Sciatic nerve (tissue), 2 donors: ENCODE measurements around the gene WDHD1. TPM values are rescaled to one million over a fixed set of nuclear protein-coding genes. Genes with fewer than 3 reads are reported as not detected.
"Not testable (repeated sequence)": the region's sequence is repeated elsewhere in the genome, so short reads cannot be mapped to it uniquely, and the experiment has no call there.

Source experiments
- ATAC-seq: fragments of 200-7000 bp; cut with Tn5 transposase; one replicate; pipeline ENCODE4 v1.9.1; 2020; ENCODE audit warnings: mild to moderate bottlenecking, moderate library complexity
- DNase-seq: peaks from one replicate; pipeline ENCODE4 v3.0.0-alpha.2; 2020; ENCODE audit warnings: low spot score
- intact Hi-C: fragments of 100-400 bp; cut with DNase I; formaldehyde crosslinking; loops from one replicate; pipeline ENCODE4 v1.14.2; 2022
- total RNA-seq: library from RNA; stranded (reverse); fragmentation: NEBNext Ultra II Directional; extraction: Animal tissue kit (Norgen Biotek cat#: 25700); gene quantifications from one replicate; pipeline ENCODE4 v1.2.1, GENCODE V29; 2021
- donor health status: DM: no; HTN: no; CAD: no.
- donor health status: DM: no; HTN: no; CAD: no.

WDHD1 gene
- total RNA-seq, 1 donor from 2014 or later, result 3.1 TPM

DNA sequence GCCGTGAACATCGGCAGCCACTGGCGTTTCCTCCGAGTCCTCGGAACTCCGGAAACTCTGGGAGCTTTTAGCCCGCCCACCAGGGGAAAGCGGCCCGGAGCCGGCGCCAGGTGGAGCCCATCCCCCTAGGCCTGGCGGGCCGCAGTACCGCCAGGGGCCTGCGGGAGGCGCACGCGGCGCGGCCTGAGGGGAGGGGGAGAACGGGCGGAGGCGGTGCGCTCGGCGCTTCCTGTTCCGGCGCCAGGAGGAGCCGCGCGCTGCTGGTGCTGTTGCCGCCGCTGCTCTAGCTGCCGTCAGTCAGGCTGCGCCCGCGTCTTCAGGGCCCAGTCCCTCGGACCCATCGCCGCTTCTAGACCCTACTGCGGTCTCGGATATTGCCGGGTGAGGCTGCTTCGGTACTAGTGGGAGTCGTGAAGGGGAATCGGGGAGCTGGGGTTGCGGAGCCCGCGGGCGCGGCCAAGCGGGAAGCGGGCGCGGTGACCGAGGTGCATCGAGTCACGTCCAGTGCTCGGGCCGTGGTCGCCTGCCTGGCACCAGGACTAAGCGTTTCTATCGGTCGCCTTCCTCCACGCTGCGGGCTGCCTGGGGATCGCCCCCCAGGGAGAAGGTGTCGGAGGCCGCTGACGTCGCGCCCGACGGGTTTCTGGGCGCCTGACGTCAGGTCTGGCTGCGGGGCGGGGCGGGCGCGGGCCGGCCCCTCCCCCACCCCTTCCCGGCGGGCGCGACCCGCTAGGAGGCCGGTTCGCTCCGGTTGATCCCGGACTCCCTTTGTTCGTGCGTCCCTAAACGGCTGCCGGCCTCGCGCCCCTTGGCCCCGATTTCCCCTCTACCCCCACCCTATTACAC, 24.7 kb upstream of the WDHD1 start, which contains the start of gene MAPK1IP1L:
Gene MAPK1IP1L, plus strand, starts transcription at position 225 of the 846 bp plus-strand sequence. CDS start 10,037 bp downstream, outside the sequence.
- ATAC-seq (peak; percentile 97), DNase-seq (peak; percentile 95)
- intact Hi-C loops, result no loop called here

DNA sequence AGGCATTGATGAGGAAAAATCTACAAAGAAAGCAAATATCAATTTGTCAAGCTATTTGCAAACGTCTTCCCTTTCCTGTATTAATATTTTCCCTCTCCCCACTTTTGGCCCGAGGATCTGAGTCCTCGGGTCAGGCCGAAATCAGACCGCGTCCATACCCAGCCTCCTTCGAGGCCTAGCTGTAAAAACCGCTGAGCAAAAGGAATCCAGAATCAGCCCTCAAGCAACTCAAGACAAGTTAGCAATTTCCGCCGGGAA, 24.2 kb upstream of the WDHD1 start:
- DNase-seq, result no peak
- no peak for ATAC-seq
- intact Hi-C loops, result no loop called here

DNA sequence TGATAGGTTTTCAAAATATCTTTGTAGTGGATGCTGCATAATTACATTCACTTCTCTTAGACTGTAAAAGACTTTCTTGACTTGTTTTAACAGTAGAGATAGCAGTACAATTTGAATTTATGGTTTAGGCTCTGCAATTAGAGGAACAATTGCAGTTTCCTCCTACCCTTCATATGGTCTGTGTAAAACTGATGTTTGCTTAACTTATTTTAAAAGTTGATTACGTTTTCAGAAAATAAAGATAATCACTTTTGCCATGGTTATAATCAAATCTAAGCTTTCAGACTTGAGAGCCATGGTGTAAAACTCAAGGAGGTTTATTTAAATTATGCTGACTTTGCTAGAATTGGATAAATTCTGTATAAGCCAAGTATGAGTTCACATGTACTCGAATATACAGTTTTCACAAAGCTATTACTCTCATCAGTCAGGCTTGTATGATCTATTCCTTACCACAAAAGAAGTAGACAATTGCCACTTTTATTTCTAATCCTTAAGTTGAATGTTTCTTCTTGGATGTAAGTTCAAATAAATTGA, 22.1 kb upstream of the WDHD1 start:
- DNase-seq, result no peak
- intact Hi-C loops, result no loop called here
- no peak for ATAC-seq

DNA sequence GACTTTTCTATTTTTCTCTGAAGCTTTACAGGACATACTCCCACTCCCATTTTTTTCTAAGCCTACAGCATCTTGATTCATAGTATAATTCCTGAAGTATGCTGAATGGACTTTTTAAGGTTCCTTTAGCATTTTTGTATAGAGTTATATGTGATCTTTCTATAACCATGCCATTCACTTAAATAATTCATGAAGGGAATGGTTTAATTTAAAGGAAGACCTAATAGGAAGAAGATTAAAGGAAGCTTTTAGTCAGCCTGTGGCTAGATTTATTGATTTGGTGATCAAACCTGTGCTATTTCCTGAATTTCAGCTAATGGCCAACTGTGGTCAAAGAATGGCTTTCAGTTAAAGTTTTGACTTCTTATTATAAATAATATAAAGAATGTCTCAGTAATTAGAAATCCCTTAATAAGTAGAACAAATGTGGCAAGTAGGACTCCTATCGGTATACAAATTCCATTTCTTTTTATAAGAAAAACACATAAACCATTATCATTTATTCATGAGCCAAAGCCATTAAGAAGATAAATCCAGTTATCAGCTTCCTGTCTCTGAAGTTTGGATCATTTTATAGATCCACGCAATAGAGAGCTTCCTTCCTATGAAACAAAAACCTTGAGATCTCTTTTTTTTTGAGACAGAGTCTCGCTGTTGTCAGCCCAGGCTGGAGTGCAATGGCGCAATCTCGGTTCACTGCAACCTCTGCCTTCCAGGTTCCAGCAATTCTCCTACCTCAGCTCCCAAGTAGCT, 20.6 kb upstream of the WDHD1 start:
- DNase-seq, result no peak
- intact Hi-C loops, result no loop called here
- ATAC-seq, result no peak

DNA sequence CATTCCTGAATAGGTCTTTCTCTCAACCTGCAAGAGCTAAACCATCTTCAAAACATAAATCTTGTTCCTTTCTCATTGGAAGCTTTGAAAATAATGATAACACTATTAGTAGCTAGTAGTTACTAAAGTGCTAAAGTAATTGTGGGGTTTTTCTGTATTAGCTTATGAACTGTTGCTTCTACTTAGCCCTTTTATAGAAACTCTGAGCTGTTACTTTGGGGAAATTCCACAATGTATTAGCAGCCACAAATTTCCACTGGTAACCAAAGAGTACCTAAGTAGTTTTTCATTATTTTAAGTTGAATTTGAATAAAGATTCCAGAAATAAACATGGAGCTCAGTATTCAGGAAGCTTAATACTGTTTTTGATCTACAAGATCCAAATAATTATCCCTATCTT, 18.2 kb upstream of the WDHD1 start:
- DNase-seq (no peak), ATAC-seq (no peak)
- intact Hi-C loops, result no loop called here

DNA sequence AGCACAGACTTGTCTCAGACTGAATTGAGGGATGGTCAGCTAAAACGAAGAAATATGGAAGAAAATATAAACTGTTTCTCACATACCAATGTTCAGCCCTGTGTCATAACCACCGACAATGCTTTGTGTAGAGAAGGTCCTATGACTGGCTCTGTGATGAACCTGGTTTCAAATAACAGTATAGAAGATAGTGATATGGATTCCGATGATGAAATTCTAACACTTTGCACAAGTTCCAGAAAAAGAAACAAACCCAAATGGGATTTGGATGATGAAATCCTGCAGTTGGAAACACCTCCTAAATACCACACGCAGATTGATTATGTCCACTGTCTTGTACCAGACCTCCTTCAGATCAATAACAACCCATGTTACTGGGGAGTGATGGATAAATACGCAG, 16.6 kb upstream of the WDHD1 start:
- ATAC-seq (no peak), DNase-seq (no peak)
- intact Hi-C loops, result no loop called here

DNA sequence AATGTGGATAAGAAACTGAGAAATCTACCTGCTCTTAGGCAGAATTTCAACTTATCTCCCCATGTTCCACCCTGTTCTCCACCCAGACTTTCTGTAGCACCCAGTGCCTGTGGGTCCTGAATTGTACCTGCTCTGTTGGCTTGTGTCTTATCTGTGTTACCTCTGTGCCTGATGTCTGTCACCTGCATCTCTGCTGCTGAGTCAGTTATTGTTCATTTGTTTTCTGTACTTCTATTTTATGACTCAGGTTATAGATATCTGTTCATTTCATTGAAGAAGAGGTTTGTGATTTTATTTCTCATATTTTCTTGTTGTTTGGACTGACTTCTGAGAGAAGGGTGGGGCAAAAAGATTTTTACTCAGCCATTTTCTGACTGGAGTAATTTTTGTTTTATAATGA, 11.8 kb upstream of the WDHD1 start:
- intact Hi-C loops, result no loop called here
- DNase-seq (no peak), ATAC-seq (no peak)

DNA sequence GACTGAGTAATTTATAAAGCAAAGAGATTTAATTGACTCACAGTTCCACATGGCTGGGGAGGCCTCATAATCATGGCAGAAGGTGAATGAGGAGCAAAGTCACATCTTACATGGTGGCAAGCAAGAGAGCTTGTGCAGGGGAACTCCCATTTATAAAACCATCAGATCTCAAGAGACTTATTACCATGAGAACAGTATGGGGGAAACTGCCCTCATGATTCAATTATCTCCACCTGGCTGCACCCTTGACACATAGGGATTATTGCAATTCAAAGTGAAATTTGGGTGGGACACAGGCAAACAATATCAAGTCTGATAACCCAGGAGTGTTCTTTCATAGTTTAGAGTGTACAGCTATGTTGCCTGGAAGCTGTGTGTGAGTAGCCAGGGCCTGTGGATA, 11.1 kb upstream of the WDHD1 start:
- ATAC-seq, DNase-seq, intact Hi-C loops: not testable (repeated sequence)

DNA sequence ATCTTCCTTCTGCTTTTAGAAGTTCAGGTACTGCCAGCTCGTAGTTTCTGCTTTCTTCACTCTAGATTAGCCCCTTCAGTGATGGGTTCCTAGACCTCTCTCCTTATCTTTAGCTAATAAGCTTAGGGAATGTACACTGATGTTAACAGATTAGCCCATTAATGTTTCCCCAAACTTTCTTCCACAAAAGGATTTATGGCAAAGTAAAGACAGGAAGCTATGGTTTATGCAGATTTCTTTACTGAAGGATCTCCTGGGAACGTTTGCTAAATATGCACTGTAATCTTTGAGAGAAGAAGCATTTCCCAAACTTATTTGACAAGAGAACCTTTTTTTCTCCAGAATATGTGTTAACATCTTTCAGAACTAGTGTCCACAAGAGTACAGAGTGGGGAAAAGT, 4.3 kb upstream of the WDHD1 start:
- no peak for ATAC-seq
- no peak for DNase-seq
- intact Hi-C loops, result no loop called here

DNA sequence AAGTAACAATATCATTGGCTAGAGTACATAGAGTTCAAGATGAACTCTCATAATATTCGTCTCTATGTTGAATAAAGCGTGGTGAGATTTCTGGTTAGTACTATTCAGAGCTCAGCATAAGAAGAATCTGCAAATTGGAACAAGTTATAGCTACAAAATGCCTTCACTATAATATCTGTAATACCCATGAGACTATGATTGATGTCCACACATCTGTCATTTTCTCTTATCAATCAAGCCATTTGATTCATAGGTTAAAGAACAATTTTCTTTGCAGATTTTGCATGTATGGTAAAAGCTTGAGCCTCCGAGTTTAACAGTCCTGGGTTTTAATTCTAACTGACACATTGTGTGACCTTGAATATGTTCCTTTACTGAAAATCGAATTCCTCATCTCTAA, 1.6 kb upstream of the WDHD1 start:
- no peak for ATAC-seq
- intact Hi-C loops, result no loop called here
- no peak for DNase-seq

DNA sequence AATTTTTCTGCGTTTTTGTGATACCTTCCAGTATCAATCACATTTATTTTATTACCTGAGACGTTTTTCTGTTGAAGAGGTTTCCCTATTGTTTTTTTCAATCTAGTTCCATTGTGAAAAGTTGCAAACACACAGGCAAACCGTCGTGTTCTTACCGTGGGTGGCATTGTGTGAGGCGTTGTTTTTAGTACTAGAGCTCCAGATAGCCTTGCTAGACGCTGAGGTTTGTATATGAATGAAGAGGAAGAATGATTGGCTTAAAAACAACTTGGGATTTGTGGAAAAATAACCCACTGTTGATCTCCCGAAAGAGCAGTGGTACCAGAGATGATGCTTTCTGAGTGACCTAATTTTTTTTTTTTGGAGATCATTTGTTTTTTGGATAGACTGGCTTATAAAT, 1.2 kb upstream of the WDHD1 start:
- no peak for ATAC-seq
- intact Hi-C loops, result no loop called here

DNA sequence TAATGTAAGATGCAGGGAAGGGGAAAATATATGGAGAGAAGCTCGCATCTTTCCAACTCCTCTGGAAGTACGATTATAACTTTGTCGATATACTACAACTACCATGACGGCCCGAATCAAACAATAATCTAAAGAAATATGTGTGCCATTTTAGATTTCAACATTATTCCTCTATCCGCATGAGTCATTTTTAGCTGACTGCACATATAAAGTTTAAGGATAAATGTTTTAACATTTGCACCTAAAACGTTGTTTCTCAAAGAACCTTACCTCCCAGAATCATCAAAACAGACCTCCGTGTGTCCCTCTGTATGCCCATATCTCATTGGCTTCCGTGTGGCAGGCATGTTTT, 482 bp downstream of the WDHD1 start:
- ATAC-seq, result no peak
- intact Hi-C loops, result no loop called here
- DNase-seq, result no peak

More for the DNA sequence above, 1.2 kb upstream of the WDHD1 start:
- DNase-seq, result no peak

DNA sequence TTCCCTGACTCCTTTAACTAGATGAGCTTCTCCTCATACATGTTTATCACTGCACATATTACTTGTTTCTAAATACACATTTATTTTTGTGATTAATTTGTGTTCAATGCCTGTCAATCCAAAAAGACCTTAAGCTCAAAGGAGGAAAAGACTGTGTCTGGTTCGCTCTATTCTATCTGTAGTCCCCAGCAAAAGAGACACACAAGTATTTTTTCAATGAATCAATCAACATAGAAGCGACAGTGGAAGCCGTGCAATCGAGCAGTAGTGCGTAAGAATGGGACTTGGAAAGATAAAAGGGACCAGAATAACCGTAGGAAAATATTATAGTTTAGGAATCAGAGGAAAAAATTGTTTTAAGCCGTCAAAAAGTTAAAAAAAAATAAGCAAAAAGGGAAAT, 951 bp downstream of the WDHD1 start:
- intact Hi-C loops, result no loop called here
- DNase-seq, result no peak
- ATAC-seq, result no peak

DNA sequence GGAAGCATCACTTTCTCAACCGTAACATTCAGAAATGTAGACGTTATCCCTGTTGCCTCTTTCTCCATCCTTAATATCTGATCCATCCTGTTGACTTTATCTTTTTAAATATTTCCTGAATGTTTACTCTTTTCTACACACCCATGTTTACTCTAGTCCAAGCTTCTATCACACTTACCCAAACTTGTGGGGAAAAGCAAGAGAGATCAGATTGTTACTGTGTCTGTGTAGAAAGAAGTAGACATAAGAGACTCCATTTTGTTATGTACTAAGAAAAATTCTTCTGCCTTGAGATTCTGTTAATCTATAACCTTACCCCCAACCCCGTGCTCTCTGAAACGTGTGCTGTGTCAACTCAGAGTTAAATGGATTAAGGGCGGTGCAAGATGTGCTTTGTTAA, 2.5 kb downstream of the WDHD1 start:
- DNase-seq, intact Hi-C loops, ATAC-seq: not testable (repeated sequence)

DNA sequence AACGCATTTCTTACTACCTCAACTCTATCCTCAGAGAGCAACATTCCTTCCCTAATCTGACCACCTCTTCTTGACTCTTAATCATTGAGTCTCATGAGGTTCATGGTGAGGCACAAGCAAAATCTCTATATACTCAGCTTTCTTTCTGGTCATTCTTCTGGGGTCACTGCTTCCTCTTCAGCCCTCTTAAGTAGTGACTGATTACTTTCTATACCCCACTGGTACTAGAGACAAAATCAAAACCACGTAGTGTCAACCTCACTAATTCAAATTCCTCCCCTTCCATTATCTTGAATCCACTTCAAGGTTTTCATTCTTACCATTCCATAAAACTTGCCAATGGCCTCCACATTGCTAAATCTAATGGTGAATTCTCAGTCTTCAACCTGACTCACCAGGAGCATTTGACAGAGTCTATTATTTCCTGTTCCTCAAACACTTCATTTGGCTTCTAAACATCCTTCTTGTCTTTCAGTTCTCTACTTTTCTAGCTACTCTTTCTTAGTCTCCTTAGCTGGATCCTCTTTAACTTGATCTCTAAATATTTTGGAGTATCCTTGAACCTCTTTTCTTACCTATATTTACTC, 6.8 kb downstream of the WDHD1 start:
- no peak for ATAC-seq
- DNase-seq, result no peak
- intact Hi-C loops, result no loop called here

DNA sequence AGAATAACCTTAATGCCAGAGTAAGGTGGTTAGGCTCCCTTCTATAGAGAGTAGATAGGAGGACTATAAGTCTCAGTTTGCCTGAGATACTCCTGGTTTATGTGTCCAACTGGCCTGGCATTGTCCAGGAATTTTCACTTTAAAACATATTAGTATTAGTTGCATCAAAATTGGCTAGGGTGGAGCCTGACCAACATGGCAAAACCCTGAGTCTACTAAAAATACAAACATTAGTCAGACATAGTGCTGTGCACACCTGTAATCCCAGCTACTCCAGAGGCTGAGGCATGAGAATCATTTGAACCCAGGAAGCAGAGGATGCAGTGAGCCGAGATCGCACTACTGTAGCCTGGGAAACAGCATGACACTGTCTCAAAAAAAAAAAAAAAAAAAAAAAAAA, 11.9 kb downstream of the WDHD1 start:
- ATAC-seq (no peak), DNase-seq (no peak)
- intact Hi-C loops, result no loop called here

DNA sequence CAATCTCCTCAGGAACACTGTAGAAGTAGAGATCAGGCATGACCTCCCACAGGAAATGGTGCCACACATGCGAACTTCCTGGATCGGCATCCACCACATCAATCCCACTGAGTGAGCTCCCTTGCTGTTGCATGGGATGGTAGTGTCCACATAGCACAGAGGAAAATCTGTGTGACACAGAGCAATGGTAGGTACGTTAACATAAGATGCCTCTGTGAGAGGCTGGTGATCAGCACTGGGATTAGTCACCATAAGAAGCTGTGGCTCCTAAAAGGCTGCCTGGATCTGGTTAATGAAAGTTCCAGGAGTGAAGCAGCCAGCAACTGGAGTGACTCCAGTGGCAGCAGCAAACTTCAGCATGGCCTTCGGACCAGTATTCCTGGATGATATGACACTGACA, 21.8 kb downstream of the WDHD1 start:
- no peak for DNase-seq
- intact Hi-C loops, result no loop called here
- ATAC-seq, result no peak

DNA sequence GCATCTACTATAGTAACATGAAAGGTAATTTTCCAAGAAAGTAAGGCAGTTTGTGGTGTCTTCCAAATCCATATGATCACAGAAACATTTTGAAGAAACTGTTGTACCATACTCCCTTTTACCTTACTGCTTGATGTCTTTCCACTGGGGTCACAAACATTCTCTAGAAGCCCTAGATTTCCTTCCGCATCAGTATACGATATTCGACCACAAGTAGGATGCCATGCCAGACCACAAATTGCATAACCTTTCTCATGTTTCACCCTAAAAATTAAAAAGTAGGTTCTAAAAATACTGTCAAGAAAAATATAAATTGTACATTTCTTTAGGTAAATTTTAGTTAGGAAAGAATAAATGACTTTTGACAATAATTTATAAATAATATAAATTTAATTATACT, 26.5 kb downstream of the WDHD1 start:
- intact Hi-C loops, result no loop called here
- ATAC-seq (no peak), DNase-seq (no peak)

DNA sequence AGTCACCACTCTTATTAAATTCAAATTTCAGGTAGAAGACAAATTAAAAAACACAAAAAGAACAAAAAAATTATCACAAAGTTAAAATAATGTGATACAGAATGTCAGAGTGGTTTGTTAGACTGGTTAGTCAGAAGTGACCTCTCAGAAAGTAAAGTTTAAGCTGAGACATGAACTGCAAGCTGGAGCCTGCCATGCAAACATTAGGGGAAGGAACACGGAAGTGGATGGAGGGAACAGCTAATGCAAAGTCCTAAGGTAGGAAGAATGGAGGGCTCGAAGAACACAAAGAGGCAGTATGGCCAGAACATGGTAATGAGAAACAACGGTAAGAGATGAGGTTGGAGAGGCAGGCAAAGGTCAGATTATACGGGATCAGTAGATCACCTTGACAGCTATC, 41.7 kb downstream of the WDHD1 start:
- ATAC-seq (no peak), DNase-seq (no peak)
- intact Hi-C loops, result no loop called here

DNA sequence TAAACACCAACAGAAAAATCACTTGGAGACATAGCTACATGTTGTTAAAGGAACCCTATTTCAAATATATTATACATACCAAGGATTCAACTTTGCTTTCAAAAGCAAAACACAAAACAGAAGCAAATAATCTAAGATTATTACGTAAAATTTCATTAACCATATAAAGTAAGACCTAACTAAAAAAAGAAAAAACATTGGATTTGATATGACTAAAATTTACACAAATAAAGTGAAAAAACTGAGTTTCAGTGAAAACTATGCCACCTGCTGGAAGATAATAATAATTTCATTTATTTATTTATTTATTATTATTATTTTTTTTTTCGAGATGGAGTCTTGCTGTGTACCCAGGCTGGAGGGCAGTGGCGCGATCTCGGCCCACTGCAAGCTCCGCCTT, 45.2 kb downstream of the WDHD1 start:
- no peak for ATAC-seq
- intact Hi-C loops, result no loop called here
- DNase-seq, result no peak
